Measurements from ENCODE around the gene PFN3. TPM values are rescaled to one million over a fixed set of nuclear protein-coding genes. Genes with fewer than 3 reads are reported as not detected.
A peak's percentile ranks its signal among the peaks of the same experiment; 100 is the strongest.

Gene PFN3
- total RNA-seq, 1 donor from 2014 or later, result not detected

DNA sequence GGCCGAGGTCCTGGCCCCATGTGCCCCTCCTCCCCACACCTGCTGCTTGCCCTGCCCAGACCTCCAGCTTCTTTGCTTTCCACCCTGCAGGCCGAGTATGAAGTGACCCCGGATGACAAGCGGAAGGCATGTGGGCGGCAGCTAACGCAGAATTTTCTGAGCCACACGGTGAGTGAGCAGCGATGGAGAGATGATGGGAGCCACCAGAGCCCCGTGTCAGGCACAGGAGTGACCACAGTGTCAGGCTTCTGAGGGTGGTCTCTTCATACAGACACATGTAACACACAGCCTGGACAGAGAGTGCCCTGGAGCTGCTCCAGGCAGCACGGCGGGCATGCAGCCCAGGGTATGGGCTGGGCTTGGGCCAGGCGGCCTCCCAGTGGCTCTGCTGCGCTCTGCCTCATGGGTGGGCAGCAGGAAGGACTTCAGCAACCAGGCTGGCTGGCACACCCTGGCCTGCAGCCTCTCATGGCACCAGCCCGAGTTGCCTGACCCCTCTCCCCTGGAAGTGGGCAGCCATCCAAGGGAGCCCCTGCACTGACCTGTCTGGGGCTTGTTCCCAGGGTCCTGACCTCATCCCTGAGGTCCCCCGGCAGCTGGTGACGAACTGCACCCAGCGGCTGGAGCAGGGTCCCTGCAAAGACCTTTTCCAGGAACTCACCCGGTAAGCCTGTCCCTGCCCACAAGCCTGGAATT lies 31.8 kb upstream of the PFN3 start:
- H3K4me3 Mint-ChIP-seq, result peak overlapping the region; percentile 96
- intact Hi-C loops (cut with micrococcal nuclease), result no loop called here
- peaks cover 60% of the 10 kb centered on the region for H3K4me1 Mint-ChIP-seq
- H3K9me3 Mint-ChIP-seq, result no peaks in the 10 kb centered on the region
- no peak for DNase-seq
- no peaks in the 10 kb centered on the region for H3K27me3 Mint-ChIP-seq
- peaks cover 69% of the 10 kb centered on the region for H3K36me3 Mint-ChIP-seq (ENCODE audit: low read depth)
- peak overlapping the region; percentile 94 for H3K27ac Mint-ChIP-seq

DNA sequence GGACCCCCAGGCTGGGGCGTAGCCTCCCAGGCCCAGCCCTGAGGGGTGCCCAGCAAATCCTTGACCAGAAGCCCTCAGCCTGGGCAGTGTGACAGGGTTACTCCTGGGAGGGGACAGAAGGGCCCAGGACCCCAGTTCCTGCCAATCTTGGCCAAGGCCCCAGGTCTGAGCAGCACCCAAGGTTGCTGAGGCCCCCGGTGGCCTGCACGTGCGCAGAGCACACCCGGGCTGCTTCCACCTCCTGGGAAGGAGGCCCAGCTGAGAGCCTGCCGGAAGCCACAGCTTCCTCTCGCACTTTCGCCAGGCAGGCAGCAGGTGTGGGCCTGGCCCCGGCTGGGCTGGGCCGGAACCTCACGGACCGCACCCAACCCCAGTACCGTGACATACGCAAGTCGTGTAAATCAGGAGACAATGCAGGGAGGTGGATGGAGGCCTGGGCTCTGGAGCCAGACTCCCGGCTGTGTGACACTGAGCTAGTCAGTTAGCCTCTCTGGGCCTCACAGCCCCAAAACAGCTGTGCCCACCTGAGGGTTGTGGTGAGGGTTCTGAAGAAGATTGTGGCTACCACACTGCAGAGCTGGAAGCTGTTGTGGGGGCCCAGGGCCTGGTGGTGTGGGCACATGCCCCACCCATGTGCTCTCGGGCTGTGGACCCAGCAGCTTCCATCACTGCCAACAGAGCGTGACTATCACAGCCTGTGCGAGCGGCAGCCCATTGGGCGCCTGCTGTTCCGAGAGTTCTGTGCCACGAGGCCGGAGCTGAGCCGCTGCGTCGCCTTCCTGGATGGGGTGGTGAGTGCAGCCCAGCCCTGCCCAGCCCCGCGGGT lies 31.1 kb upstream of the PFN3 start:
- H3K36me3 Mint-ChIP-seq (ENCODE audit: low read depth), result peaks cover 64% of the 10 kb centered on the region
- no peaks in the 10 kb centered on the region for H3K27me3 Mint-ChIP-seq
- peaks cover 57% of the 10 kb centered on the region for H3K4me1 Mint-ChIP-seq
- DNase-seq, result peak; percentile 92
- peak overlapping the region; percentile 96 for H3K4me3 Mint-ChIP-seq
- H3K27ac Mint-ChIP-seq, result peak overlapping the region; percentile 94
- no peaks in the 10 kb centered on the region for H3K9me3 Mint-ChIP-seq
- intact Hi-C loops (cut with micrococcal nuclease), result no loop called here

GRCh38 chr5:177430972-177431316 lies 30.5 kb upstream of the PFN3 start:
- H3K36me3 Mint-ChIP-seq (ENCODE audit: low read depth), result peaks cover 62% of the 10 kb centered on the region
- H3K27me3 Mint-ChIP-seq, result no peaks in the 10 kb centered on the region
- intact Hi-C loops (cut with micrococcal nuclease), result no loop called here
- H3K4me1 Mint-ChIP-seq, result peaks cover 61% of the 10 kb centered on the region
- peak overlapping the region; percentile 96 for H3K4me3 Mint-ChIP-seq
- no peaks in the 10 kb centered on the region for H3K9me3 Mint-ChIP-seq
- peak overlapping the region; percentile 94 for H3K27ac Mint-ChIP-seq
- DNase-seq, result no peak

DNA sequence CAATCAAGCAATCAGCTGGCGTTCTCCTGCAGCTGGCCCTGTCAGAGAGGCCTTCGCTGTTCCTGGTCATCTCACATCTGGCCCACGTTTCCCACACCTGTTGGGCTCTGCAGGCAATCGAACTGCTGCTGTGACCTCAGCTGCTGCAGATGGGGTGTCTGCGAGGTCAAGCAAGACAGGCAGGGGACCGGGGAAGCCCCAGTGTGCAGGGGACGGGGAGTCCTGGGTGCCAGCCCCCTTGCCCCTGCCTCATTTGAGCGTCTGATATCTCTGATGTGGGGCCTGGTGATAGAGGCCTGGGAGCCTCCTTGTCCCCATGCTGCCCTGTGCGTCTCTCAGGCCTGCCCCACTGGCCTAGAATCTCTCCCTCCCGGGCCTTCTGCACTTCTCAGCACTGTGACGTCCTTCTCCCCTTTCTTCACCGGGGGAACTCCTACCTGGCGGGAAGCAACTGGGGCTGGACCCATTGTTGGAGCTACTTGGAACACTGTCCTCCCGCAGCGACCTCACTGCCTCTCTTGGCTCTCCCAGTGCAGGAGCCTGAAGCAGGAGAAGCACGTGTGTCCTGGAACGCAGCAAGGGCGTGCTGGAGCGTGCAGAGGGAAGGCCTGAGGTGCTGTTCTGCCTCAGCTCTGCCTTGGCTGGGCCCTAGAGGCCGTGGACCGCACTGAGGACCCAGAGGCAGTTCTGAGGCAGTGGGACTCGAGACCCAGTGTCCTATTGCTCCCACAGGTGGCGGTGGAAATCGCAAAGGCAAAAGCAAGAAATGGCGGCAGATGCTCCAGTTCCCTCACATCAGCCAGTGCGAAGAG lies 29.9 kb upstream of the PFN3 start:
- H3K36me3 Mint-ChIP-seq (ENCODE audit: low read depth), result peaks cover 57% of the 10 kb centered on the region
- H3K9me3 Mint-ChIP-seq, result no peaks in the 10 kb centered on the region
- H3K27ac Mint-ChIP-seq, result peak overlapping the region; percentile 94
- intact Hi-C loops (cut with micrococcal nuclease), result no loop called here
- no peaks in the 10 kb centered on the region for H3K27me3 Mint-ChIP-seq
- no peak for DNase-seq
- H3K4me3 Mint-ChIP-seq, result peak overlapping the region; percentile 96
- H3K4me1 Mint-ChIP-seq, result peaks cover 65% of the 10 kb centered on the region

DNA sequence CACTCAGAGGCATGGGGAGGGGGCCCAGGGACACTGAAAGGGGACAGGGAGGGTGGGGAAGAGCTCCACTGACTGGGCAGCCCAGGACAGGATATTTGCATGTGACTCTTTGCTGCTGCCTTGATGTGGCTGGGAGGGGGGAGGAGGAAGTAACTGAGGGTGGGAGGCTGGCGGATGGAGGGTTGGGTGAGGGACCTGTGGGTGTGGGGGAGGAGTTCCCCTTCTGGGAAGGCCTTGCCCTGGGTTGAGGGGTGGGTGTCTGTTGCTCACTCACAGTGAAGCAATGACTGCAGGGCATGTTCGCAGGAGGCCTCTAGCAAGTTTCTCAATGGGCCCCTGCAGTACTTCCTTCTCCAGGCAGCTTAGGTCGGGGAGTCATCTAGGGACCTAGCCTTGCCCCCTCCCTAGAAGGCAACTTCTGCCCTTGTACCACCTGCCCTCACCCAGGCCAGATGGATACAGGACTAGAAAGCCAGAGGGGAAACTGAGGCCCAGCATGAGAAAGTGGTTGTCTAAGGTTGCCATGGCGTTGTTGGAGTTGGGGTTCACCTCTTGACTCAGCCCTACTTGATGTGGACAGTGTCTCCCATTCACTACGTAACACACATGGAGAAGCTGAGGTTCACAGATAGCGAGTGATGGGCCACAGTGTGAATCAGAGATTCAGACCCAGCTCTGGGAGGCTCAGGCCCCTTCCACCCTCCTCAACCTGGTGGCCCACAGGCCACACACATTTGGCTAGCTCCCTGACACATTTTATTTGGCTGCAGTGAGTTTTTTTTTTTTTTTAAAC lies 29.0 kb upstream of the PFN3 start:
- Mint-ChIP-seq H3K36me3 (ENCODE audit: low read depth) (peaks cover 51% of the 10 kb centered on the region), H3K27me3 (no peaks in the 10 kb centered on the region), H3K4me1 (peaks cover 72% of the 10 kb centered on the region), H3K9me3 (no peaks in the 10 kb centered on the region), H3K4me3 (peak overlapping the region; percentile 96), H3K27ac (peak overlapping the region; percentile 94)
- DNase-seq, result peak; percentile 94
- intact Hi-C loops (cut with micrococcal nuclease), result loop anchor here (1.0 to 5.0 kb wide), 4 partner anchors 17 to 422 kb away; partner anchors contain the start of genes PRR7 and UIMC1

DNA sequence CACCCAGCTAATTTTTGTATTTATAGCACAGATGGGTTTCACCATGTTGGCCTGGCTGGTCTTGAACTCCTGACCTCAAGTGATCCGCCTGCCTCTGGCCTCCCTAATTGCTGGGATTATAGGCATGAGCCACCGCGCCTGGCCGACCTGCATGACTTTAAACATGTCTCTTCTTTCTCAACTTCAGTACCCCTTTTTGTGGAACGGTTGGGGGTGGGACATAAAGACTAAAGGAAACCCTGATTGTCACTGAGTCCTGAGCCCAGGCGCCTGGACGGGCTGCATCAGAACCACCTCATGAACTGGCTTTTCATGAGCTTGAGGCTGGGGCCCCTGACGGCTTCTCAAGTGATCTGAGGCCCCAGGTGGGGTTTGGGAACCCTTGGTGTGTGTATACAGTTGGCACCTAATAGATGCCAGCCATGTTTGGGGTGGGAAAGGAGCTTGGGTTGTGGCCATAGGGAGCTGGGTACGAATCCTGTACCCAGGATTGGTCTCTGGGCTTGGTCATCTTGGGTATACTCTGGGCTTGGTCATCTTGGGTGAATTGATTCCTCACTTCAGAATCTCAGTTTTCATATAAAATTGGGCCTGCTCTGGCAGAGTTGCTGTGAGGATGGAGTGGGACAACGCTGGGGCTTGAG lies 28.2 kb upstream of the PFN3 start:
- peak; percentile 69 for DNase-seq
- Mint-ChIP-seq H3K4me1 (peaks cover 68% of the 10 kb centered on the region), H3K9me3 (no peaks in the 10 kb centered on the region), H3K27ac (peak overlapping the region; percentile 94), H3K27me3 (no peaks in the 10 kb centered on the region), H3K4me3 (peak overlapping the region; percentile 96), H3K36me3 (ENCODE audit: low read depth) (peaks cover 45% of the 10 kb centered on the region)
- intact Hi-C loops (cut with micrococcal nuclease), result loop anchor here (1.0 to 5.0 kb wide), 4 partner anchors 18 to 421 kb away; partner anchors contain the start of genes PRR7 and UIMC1

- no peaks in the 10 kb centered on the region for H3K27me3 Mint-ChIP-seq
- H3K27ac Mint-ChIP-seq, result peak overlapping the region; percentile 94
- H3K36me3 Mint-ChIP-seq (ENCODE audit: low read depth), result peaks cover 41% of the 10 kb centered on the region
- no peaks in the 10 kb centered on the region for H3K9me3 Mint-ChIP-seq
- DNase-seq, result peak; percentile 77
- peak overlapping the region; percentile 96 for H3K4me3 Mint-ChIP-seq
- peaks cover 66% of the 10 kb centered on the region for H3K4me1 Mint-ChIP-seq
- intact Hi-C loops (cut with micrococcal nuclease), result loop anchor here (2.0 to 5.0 kb wide), 2 partner anchors 63 to 421 kb away; partner anchors contain the start of gene UIMC1
Measured at GRCh38 chr5:177427919-177428573, 27.6 kb upstream of the PFN3 start.

DNA sequence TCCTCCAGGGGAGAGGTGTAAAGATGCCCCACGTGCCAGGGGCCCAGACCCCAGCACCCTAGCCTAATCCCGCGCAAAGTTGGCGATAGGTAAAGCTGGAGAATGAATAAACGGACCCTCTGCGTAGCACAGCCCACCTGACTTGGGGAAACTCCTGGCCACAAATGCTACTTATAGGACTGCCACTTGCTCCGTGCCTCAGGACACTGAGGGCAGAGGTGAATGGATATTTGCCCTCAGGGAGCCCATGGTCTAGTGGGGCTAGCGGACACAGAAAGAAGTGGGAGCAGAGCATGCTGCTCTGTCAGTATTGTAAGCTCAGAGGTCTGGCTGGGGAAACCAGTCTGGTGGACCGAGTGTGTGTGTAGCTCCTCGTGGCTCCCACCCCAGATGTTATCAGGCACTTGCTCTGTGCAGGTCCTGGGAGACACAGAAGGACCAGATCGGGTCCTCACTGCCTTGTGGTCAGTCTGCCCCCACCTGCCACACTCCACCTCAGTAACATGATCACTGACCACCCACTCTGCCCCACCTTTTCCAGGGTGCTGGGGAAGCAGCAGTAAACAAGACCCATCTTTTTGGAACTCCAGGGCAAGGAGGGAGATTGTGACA lies 26.9 kb upstream of the PFN3 start:
- no peaks in the 10 kb centered on the region for H3K27me3 Mint-ChIP-seq
- peaks cover 39% of the 10 kb centered on the region for H3K36me3 Mint-ChIP-seq (ENCODE audit: low read depth)
- intact Hi-C loops (cut with micrococcal nuclease), result loop anchor here (2.0 to 5.0 kb wide), 2 partner anchors 63 to 420 kb away; partner anchors contain the start of gene UIMC1
- peak overlapping the region; percentile 96 for H3K4me3 Mint-ChIP-seq
- DNase-seq, result no peak
- H3K4me1 Mint-ChIP-seq, result peaks cover 63% of the 10 kb centered on the region
- H3K9me3 Mint-ChIP-seq, result no peaks in the 10 kb centered on the region
- H3K27ac Mint-ChIP-seq, result peak overlapping the region; percentile 94

- intact Hi-C loops (cut with micrococcal nuclease), result loop anchor here (1.0 to 5.0 kb wide), 6 partner anchors 29 to 419 kb away; partner anchors contain the start of genes PDLIM7 and UIMC1
Measured at GRCh38 chr5:177426566-177427210, 26.2 kb upstream of the PFN3 start, which contains the start of gene GRK6. GRK6 (plus strand) TSS chr5:177426676; CDS start chr5:177426846, 170 bp downstream.

DNA sequence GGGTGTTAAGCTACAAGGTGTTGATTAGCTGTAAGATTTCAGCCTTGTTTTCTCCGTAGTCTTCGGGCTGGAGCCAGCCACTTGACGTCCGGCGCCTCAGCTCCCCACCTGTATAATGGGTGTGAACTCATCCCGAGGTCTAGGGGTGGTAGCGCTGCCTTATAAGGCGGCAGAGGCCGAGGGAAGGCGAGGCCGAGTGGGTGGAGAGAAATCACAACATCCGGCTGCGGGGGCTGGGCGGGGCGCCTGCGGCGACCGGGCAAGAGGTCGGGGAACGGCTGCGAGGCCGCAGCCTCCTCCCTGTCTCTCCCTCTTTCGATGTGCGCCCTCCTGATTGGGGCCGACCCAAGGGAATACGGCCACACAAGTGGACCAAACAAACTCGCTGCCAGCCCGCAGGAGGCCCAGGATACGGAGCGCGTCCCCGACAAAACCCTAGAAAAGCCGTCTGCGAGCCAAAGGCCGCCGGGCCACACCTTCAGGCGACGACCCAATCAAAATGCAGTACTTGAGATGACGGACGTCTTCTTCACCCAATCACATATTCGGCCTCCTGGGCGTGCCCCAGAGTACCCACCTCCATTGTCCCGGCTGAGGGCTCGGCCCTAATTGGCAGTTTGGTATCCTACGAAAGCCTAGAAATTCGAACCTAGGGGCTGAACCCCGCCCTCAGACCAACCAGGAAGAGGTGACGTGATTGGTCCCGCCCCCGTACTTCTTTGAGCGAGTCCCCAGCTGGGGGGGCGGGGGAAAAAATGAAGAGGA lies 25.5 kb upstream of the PFN3 start:
- H3K36me3 Mint-ChIP-seq (ENCODE audit: low read depth), result peaks cover 30% of the 10 kb centered on the region
- H3K27me3 Mint-ChIP-seq, result no peaks in the 10 kb centered on the region
- intact Hi-C loops (cut with micrococcal nuclease), result loop anchor here (1.0 to 5.0 kb wide), 6 partner anchors 29 to 419 kb away; partner anchors contain the start of genes PDLIM7 and UIMC1
- H3K9me3 Mint-ChIP-seq, result no peaks in the 10 kb centered on the region
- peak; percentile 100 for DNase-seq
- H3K27ac Mint-ChIP-seq, result peak overlapping the region; percentile 98
- peak overlapping the region; percentile 93 for H3K4me3 Mint-ChIP-seq
- peaks cover 52% of the 10 kb centered on the region for H3K4me1 Mint-ChIP-seq

More at GRCh38 chr5:177426566-177427210, 26.2 kb upstream of the PFN3 start, which contains the start of gene GRK6:
- Mint-ChIP-seq H3K4me1 (peaks cover 59% of the 10 kb centered on the region), H3K27me3 (no peaks in the 10 kb centered on the region), H3K9me3 (no peaks in the 10 kb centered on the region), H3K36me3 (ENCODE audit: low read depth) (peaks cover 35% of the 10 kb centered on the region), H3K27ac (peak within 1 kb of the TSS; percentile 98), H3K4me3 (peak within 1 kb of the TSS; percentile 96)
- peak; percentile 93 for DNase-seq
